GM21576 (cell line): ENCODE results near the gene ZNF790.
"Not testable (repeated sequence)": the region's sequence is repeated elsewhere in the genome, so short reads cannot be mapped to it uniquely, and the experiment has no call there.

Source experiments
- ATAC-seq: cut with Tn5 transposase; IDR thresholded peaks from one replicate; pipeline ENCODE4 v1.9.1; 2021; ENCODE audit warnings: mild to moderate bottlenecking, moderate library complexity; ENCODE audit not compliant: unreplicated experiment

Gene ZNF790

GRCh38 chr19:36837906-36838783, at the start of gene ZNF790:
Gene ZNF790, minus strand, starts transcription at chr19:36838387. Its CDS starts 12,768 bp downstream, at chr19:36825619.
- peak; percentile 87 for ATAC-seq

GRCh38 chr19:36876993-36877938, 39.1 kb upstream of the ZNF790 start:
- ATAC-seq, result no peak

GRCh38 chr19:36851898-36852297, 13.7 kb upstream of the ZNF790 start:
- no peak for ATAC-seq

DNA sequence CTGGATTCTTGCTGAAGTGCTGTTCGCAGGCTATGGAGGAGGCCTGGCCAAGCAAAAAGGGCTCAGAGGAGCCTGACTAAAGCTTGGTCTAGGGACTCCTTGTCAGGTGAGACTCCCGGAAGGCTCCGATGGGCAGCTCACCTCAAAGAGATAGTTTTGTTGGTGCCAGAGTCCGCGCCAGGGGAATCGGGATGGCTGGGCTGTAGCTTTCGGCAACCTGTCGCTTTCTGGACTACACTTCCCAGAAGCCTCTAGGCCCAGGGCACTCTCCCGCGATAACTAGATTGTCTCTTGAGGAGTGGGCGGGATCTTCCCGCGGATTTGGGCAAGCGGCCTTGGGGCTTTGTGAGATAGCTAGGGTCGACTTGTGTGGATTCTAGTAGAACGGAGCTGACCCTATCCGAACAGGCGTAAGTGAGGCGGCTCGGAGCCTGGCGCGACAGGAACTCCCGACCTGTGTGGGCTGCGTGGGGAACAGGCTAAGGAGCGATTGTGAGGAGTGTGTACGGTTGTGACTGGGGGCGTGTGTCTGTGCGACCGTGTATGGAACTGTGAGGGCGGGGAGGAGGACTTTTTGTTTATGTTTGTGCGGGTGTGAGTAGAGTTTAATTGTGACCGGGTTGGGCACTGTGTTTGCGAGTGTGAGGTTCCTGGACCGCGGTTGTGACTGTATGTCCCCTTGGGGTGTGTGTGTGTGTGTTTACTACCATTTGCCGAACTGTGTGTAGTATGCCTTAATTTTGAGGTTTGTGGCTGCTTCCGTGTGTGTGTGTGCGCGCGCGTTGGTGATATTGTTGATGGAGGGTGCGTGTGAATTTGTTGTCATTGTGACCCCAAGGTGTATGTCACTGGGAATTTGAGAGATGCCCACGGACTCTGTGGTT, 12.6 kb upstream of the ZNF790 start, which contains the start of gene ZNF345:
TSS of gene ZNF345 (plus strand) at position 318 of the 884 bp plus-strand sequence. CDS start 25,955 bp downstream, outside the sequence.
- peak; percentile 76 for ATAC-seq

DNA sequence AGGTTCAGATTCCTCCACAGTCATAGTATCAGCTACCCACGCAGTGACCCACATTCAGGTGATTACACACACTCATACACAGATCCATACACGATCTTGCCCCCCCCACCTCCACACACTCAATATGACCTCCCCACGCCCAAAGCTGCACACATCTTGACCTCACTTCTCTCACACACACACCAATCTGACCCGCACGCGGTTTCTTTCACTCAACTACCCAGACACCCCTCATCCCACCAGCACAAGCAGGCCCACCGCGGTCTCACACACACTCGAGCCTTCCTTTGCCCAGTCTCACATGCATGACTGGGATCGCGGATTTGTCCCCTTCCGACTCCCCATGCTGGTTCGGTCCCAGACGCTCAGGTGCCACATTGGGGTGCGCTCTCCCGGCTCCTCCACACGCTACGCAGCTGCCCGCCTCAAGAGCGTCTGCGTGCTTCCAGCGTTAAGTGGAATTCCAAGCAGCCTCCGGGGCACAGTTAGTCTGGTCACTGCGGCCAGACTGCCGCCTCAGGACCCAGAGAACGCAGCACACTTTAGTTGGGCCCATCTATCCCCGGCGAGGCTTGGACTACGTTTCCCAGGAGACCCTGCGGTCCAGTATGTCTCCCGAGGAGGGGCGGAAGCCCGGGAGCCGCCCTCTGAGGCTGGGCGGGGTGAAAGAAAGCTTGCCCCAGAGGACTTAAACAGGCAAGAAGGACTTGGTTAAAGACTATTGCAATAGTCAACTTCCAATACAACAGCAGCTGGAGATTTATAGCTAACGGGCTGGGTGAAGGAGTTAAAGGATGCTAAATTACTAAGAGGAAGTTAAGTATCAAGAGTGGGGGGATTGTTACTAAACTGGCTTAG, 11.7 kb upstream of the ZNF790 start:
- ATAC-seq, result peak; percentile 82

DNA sequence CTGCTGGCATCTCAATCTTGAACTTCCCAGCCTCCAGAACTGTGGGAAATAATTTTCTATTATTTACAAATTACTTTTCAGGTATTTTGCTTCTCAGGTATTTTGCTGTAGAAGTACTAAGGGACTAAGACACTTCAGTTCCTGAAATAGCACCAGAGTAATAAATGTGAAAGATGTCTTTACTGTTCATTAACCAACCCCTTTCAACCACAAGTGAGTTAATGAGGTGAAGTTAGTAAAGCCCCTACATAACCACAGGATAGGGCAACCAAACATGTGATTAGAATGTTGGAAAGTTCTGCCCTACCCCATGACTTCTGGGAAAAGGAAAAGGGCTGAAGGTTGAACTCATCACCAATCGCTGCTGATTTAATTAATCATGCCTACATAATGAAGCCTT, 9.8 kb upstream of the ZNF790 start:
- ATAC-seq, result no peak

GRCh38 chr19:36838784-36839324, 667 bp upstream of the ZNF790 start:
- no peak for ATAC-seq

- no peak for ATAC-seq
Measured at GRCh38 chr19:36837176-36837905, 846 bp downstream of the ZNF790 start.

DNA sequence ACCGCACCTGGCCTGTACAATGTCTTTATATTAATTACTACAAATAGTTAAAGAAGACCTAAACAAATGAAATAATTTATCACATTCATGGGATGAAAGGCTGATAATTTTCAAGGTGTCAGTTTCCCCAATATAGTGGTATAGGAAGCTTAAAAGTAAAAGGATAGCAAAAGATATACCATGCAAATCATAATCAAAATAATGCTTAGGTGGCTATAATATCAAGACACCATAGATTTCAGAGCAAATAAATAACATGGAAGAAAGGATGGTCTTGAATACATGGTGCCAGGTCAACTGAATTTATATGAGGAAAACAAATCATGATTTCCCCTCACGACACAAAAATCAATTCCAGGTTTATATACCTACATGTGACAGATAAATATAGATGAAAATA, 4.8 kb downstream of the ZNF790 start:
- no peak for ATAC-seq

GRCh38 chr19:36821758-36822157, 16.4 kb downstream of the ZNF790 start:
- no peak for ATAC-seq

- no peak for ATAC-seq
Measured at GRCh38 chr19:36819130-36819630, 19.0 kb downstream of the ZNF790 start.

DNA sequence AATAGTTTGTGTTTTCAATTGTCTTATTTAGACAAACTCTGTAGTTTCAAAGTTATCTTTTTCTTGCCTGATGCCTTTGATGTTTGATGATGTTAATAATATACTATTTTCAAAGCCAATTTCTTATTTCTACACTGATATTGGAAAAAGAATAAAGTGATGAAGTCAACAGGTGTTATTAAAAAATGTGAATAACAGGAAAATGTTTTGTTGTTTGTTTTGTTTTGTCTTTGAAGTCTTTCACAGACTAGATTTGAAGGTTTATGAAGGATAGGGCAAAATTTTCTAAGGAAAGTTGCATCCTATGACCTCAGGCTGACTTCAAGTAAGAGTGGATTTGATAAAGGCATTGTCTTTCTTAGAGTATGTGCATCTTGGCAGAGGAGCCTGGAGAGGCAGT, 31.2 kb downstream of the ZNF790 start:
- ATAC-seq, result no peak

DNA sequence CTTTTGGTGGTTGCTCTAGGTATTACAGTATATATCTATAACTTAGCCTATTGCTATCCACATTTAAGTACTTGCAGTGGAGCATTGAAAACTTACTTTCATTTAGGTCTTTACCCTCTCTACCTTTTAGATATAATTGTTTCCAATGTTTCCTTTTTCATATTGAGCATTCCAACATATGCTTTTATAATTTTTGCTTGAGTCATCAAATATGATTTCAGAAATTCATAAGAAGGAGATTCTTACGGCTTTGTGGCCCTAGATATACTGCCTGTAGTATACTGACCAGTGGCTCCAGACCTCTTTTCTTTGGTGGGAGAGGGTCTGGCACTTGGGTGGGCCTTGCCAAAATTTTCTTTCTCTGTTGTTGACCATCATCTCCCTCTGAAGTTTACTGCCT, 32.8 kb downstream of the ZNF790 start:
- ATAC-seq, result no peak

GRCh38 chr19:36797786-36798108, 40.4 kb downstream of the ZNF790 start:
- no peak for ATAC-seq

DNA sequence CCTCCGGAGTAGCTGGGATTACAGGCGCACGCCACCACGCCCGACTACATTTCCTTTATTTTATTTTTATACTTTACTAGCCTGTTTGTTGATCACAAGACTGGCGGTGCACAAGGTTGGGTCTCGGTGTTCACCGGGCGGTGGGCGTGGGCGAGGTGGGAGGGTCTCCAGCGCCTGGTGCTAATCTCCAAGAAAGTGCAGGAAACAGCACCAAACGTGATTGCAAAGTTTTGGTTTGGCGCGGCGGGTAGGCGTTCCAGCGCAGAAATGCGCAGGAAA, 41.5 kb downstream of the ZNF790 start:
- no peak for ATAC-seq

GRCh38 chr19:36791420-36792141, 46.6 kb downstream of the ZNF790 start:
- ATAC-seq, result not testable (repeated sequence)

DNA sequence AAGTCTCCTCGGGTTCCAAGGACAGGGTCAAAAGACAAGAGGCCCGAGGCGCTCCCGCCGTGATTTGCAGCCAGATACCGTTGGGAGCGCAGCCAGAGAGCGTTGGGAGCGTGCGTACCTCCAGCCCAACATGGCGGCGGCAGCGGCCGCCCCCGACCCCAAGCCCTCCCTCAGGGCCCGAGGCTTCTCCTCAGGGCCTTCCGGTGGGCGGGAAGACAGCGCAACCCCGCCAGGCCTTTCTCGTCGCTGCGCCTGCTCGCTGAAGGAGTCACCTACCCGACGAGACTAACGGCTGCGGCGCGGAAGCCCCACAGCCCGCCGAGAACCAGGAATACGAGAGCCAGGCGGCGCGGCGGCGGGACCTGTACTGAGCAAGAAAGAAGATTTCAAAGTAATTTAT, 62.4 kb downstream of the ZNF790 start:
- no peak for ATAC-seq

DNA sequence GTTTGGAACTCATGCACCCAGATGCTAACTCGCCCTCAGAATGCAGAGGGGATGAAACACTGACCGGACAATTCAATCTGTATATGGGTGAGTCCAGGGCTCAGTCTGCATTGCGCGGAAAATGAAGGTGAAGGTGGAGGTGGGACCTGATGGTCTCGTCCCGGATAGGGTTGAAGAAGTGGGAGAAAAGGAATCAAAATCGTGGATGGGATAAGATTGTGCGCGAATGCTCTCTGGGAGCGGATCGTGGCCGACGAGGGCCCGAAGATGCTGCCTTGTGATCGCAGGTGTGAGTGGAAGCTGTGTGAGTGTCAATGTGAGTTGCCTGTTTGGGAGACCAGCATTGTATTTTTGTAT, 65.0 kb downstream of the ZNF790 start:
- ATAC-seq, result no peak
